Mesothelial cell of epicardium (in vitro differentiated cells): Measurements from ENCODE around the gene MAGI1. TPM values are rescaled to one million over a fixed set of nuclear protein-coding genes. Genes with fewer than 3 reads are reported as not detected.
A peak's percentile ranks its signal among the peaks of the same experiment; 100 is the strongest.

Experiments used
- DNase-seq, 2 experiments: peaks; one replicate each; pipeline ENCODE4 v3.0.0; 2021; ENCODE audit warnings: low spot score in 2 of 2; ENCODE audit not compliant: unreplicated experiment in 2 of 2
- H3K27ac Mint-ChIP-seq: 2 replicates; pipeline ENCODE4 v1.8.0; 2021; ENCODE audit warnings: mixed read lengths
- H3K27me3 Mint-ChIP-seq: 2 replicates; pipeline ENCODE4 v1.8.0; 2021; ENCODE audit warnings: low read depth, mixed read lengths
- H3K36me3 Mint-ChIP-seq: 2 replicates; pipeline ENCODE4 v1.8.0; 2021; ENCODE audit warnings: mixed read lengths
- H3K4me1 Mint-ChIP-seq: 2 replicates; pipeline ENCODE4 v1.8.0; 2021; ENCODE audit warnings: mixed read lengths
- H3K4me3 Mint-ChIP-seq: 2 replicates; pipeline ENCODE4 v1.8.0; 2021; ENCODE audit warnings: mild to moderate bottlenecking, moderate library complexity, mixed read lengths
- H3K9me3 Mint-ChIP-seq: 2 replicates; pipeline ENCODE4 v1.8.0; 2021; ENCODE audit warnings: mixed read lengths
- CTCF ChIP-seq: fragments of 200-600 bp; sonication (generic); IDR thresholded peaks from one replicate; pipeline ENCODE4 v1.5.0; 2021; ENCODE audit warnings: antibody characterized with exemption; ENCODE audit not compliant: unreplicated experiment
- total RNA-seq: library from RNA; stranded (reverse); gene quantifications from 3 replicates; pipeline ENCODE4 v1.2.1, GENCODE V29; 2021

The MAGI1 gene
- total RNA-seq, 1 donor from 2014 or later, result 65.6 TPM

- no peaks in the 10 kb centered on the region for H3K9me3 Mint-ChIP-seq
- peaks cover 21% of the 10 kb centered on the region for H3K36me3 Mint-ChIP-seq
- peaks cover 8% of the 10 kb centered on the region for H3K4me1 Mint-ChIP-seq
- H3K27me3 Mint-ChIP-seq, result no peaks in the 10 kb centered on the region
- DNase-seq, result no peak
- TF ChIP-seq CTCF, result no peak
- H3K27ac Mint-ChIP-seq, result no peak overlapping the region
- no peak overlapping the region for H3K4me3 Mint-ChIP-seq
These were observed 685.8 kb downstream of the MAGI1 start for GRCh38 chr3:65352951-65353350.

GRCh38 chr3:65351753-65352152, 687.0 kb downstream of the MAGI1 start:
- no peak overlapping the region for H3K4me3 Mint-ChIP-seq
- DNase-seq, result no peak
- no peak overlapping the region for H3K27ac Mint-ChIP-seq
- H3K9me3 Mint-ChIP-seq, result no peaks in the 10 kb centered on the region
- H3K36me3 Mint-ChIP-seq, result peaks cover 13% of the 10 kb centered on the region
- peaks cover 8% of the 10 kb centered on the region for H3K4me1 Mint-ChIP-seq
- no peak for TF ChIP-seq CTCF
- no peaks in the 10 kb centered on the region for H3K27me3 Mint-ChIP-seq

GRCh38 chr3:65350801-65351476, 687.8 kb downstream of the MAGI1 start:
- Mint-ChIP-seq H3K4me1 (peaks cover 8% of the 10 kb centered on the region), H3K27ac (no peak overlapping the region), H3K9me3 (no peaks in the 10 kb centered on the region), H3K4me3 (no peak overlapping the region), H3K36me3 (peaks cover 9% of the 10 kb centered on the region), H3K27me3 (no peaks in the 10 kb centered on the region)
- no peak for DNase-seq
- TF ChIP-seq CTCF, result no peak

GRCh38 chr3:65348398-65348995, 690.2 kb downstream of the MAGI1 start:
- H3K4me1 Mint-ChIP-seq, result peaks cover 8% of the 10 kb centered on the region
- peak overlapping the region; percentile 11 for H3K27ac Mint-ChIP-seq

GRCh38 chr3:65347166-65347565, 691.6 kb downstream of the MAGI1 start:
- no peak for DNase-seq
- TF ChIP-seq CTCF, result no peak
- Mint-ChIP-seq H3K9me3 (no peaks in the 10 kb centered on the region), H3K4me3 (no peak overlapping the region), H3K36me3 (peaks cover 1% of the 10 kb centered on the region), H3K4me1 (peaks cover 8% of the 10 kb centered on the region), H3K27me3 (peaks cover 7% of the 10 kb centered on the region), H3K27ac (no peak overlapping the region)

More at GRCh38 chr3:65348398-65348995, 690.2 kb downstream of the MAGI1 start:
- Mint-ChIP-seq H3K27me3 (no peaks in the 10 kb centered on the region), H3K9me3 (no peaks in the 10 kb centered on the region), H3K4me3 (no peak overlapping the region), H3K36me3 (peaks cover 1% of the 10 kb centered on the region)
- TF ChIP-seq CTCF, result no peak
- DNase-seq, result no peak
